HG03432 (cell line): Measurements from ENCODE around the gene MCTP1.
A peak's percentile ranks its signal among the peaks of the same experiment; 100 is the strongest.

Experiments used
- ATAC-seq: cut with Tn5 transposase; IDR thresholded peaks from one replicate; pipeline ENCODE4 v1.9.1; 2021; ENCODE audit warnings: mild to moderate bottlenecking, moderate library complexity; ENCODE audit not compliant: unreplicated experiment

The MCTP1 gene

GRCh38 chr5:94736498-94736897 is 548.4 kb downstream of the MCTP1 start:
- ATAC-seq, result no peak

DNA sequence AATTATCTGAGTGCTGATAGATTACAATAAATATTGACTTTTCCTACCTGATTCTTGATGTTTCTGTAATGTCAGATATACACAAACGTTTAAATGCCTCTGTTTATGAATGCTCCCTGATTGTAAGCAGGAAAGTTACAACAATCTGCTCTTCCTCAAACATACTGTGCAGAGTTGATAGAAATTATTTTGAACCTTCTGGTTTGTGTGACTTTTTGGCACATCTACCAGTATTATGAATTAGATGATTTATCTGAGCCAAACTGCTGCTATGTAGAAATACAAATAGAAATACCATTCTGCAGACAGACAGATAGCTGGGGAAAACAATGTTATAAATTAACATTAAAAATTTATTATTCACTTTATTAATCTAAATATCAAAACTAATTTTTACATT is 553.4 kb downstream of the MCTP1 start:
- ATAC-seq, result no peak

DNA sequence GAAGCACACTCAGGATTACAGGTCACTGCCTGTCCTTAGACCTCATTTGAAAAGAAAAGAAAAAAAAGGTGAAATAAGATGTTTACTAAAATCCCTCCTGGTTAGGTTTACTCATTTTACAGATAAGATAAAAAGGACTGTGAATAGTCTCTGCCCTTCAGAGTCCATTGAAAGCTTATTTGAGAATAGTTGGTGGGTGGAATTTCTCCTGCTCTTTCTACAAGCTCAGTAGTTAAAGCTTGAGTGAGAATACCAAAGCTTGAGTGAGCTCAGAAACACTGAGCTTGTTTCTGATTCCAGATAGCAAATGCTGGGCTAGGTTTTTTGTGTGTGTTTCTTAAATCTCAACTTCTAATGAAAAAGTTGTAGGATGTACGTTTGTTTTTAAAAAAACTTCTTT is 559.8 kb downstream of the MCTP1 start:
- no peak for ATAC-seq

- ATAC-seq, result no peak
Measured at GRCh38 chr5:94715768-94716167, 569.1 kb downstream of the MCTP1 start.

- no peak for ATAC-seq
Measured at GRCh38 chr5:94711785-94712184, 573.1 kb downstream of the MCTP1 start.

GRCh38 chr5:94709277-94709676 is 575.6 kb downstream of the MCTP1 start:
- no peak for ATAC-seq

- peak; percentile 36 for ATAC-seq
Measured at GRCh38 chr5:94707359-94707758, 577.5 kb downstream of the MCTP1 start.

DNA sequence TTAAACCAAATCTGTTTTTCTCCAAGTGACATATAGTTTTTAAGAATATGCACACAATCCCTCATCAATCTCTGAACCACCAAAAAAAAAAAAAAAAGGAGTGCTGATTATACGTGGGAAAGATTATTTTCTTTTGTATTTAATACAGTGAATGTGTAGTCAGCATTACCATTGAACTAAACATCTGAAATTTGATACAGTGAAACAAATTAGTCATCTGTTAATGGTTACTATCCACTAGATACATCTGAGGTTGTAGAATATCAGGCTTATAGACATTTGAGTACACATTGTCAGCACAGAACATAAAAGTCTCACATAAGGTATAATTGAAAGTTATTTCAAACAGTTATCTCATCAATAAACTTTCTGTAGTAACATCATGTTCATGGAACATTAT is 579.5 kb downstream of the MCTP1 start:
- ATAC-seq, result no peak

DNA sequence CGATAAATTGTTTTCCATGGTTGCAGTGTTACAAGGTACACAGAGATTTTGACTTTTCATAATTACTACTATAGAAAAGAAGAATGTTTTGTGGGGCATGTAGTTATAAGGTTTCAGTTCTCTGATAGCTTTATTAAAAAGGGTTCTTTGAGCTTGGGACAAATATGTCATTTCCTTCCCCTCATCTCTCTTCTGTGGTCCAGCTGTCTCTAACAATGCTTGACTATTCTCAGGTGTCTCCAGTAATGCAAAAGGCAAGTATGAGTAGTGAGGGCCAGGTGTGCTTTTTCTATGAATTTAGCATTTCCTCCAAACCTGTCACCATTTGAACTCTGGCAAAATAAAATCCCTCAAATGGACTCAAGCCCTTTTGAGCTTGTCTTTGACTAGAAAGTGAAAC is 582.2 kb downstream of the MCTP1 start:
- peak; percentile 73 for ATAC-seq

DNA sequence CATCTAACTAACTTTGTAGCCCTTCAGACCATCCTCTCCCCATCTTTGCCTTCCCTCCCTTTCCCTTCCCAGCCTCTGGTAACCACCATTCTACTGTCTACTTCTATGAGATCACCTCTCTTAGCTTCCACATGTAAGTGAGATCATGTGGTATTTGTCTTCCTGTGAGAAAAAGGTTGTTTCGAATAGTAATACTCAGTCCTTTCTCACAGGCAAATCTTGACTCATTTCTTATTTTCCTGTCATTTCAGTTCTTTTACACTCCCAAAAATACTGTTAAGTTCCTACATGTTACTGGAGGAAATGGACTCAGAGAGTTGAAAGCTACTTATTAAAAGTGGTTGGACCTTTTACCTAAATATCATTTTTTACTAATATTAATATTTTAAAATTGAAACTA is 584.3 kb downstream of the MCTP1 start:
- peak; percentile 77 for ATAC-seq

DNA sequence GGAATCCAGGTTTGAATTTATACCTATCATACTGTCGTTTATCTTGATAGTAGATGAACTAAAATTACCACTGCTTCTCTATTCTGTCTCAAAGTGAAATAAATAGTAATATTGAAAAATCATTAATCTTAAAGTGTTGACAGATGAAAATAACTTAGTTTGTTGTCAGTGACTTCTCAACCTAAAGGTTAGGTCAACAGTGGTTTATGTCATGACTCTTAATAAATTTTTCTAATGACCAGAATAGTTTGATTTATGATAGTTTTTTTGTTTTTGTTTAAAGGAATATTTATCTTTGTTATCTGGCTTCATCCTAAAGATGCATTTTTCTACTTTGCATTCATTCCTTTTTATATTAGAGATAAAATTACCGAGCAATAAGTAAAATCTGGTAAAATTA is 585.3 kb downstream of the MCTP1 start:
- no peak for ATAC-seq

DNA sequence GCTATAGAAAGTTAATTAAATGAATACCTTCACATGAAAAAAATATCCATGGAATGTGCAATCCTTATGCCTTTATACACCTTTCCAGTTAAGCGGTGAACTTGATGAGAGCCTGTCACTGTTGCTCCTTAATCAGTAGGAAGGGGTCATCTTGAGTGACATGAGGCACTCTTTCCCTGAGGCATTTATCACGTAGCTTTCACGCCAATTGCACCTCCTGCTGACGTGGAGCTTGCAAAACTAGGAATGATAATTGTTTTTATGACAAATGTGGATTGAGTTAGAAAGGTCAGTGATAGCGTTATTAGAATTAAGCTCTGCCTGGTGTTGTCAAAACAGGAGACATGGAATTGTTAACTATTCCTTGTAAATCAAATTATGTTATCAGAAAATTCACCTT is 586.7 kb downstream of the MCTP1 start:
- ATAC-seq, result no peak

GRCh38 chr5:94694671-94695070 is 590.2 kb downstream of the MCTP1 start:
- no peak for ATAC-seq

- no peak for ATAC-seq
Measured at GRCh38 chr5:94693845-94694370, 591.0 kb downstream of the MCTP1 start.

- ATAC-seq, result peak; percentile 76
Measured at GRCh38 chr5:94693043-94693822, 591.7 kb downstream of the MCTP1 start.

- no peak for ATAC-seq
Measured at GRCh38 chr5:94692581-94692980, 592.3 kb downstream of the MCTP1 start.

DNA sequence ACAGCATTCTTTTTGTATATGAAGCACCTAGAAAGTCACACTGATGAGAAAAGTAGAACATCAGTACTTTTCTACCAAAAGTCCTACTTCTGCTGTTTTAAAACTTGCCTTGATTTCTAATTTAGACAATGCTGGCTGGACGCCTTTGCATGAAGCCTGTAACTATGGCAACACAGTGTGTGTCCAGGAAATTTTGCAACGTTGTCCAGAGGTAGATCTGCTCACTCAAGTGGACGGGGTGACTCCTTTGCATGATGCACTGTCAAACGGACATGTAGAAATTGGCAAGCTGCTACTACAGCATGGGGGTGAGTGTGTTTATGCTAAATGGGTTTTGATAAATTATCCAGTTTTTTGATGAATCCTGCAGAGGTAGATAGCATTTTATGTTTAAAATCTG is 592.9 kb downstream of the MCTP1 start:
- no peak for ATAC-seq

GRCh38 chr5:94691291-94691690 is 593.6 kb downstream of the MCTP1 start:
- no peak for ATAC-seq

- no peak for ATAC-seq
Measured at GRCh38 chr5:94690778-94691177, 594.1 kb downstream of the MCTP1 start.

GRCh38 chr5:94689908-94690307 is 595.0 kb downstream of the MCTP1 start:
- no peak for ATAC-seq

DNA sequence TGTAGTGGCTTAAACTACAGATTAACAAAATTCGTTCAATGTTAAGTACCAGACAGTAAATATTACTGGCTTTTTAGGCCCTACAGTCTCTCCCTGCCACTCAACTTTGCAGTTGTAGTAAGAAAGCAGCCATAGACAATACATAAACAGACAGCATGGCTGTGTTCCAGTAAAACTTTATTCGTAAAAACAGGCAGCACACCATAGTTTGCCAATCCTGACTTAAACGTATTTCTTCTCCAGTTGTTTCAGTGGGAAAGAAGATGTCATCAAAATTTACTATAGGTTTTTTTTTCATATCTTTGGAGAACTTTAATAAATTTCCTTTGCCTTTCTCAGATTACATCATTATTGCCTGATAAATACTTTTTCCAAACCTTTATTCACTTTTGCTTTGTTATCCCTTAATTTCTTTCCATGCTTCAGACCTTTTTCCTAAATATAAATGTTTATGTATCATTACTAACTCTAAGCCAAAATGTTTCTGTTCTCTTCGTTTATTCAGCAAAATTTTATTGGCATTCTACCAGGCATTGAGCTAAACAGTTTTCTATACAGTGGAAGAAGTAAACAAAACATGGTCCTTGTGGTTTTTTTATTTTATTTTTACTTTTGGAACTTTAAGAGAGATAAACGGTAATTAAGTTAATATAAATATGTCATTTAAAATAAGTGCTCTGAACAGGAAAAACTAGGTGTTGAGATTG is 601.9 kb downstream of the MCTP1 start:
- ATAC-seq, result no peak

DNA sequence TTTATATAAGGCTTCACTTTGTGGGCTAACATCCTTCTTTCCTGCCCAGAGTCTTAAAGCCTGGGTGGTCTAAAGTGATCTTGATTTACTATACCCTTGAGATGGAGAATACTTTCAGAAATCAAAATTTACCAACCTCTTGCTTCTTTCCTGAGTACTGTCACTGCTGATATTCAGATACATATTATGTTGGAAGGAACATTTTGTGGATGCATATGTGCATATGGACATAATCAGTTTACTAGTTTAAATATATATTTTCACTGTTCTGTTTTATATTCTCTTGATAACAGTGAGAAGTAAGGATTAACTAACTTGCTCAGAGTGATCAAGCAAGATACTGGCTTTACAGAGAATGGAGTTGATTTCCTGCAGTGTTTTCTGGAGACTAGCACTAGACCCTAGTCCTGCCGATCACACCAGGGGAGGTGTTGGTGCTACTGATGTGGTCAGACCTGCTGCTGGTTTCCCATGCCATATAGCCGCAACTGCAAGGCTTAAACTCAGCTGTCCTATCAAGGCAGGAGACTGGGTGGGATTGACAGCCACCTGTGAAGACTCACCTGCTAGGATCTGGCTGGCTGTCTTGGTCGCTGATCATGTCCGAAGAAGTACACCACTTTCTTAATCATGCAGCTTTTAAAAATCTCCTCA is 608.8 kb downstream of the MCTP1 start:
- ATAC-seq, result no peak
